A549 (cell line): ENCODE results near the gene BCR. TPM values are rescaled to one million over a fixed set of nuclear protein-coding genes. Genes with fewer than 3 reads are reported as not detected.

Source experiments
- ATAC-seq, 2 experiments: fragments of 200-7000 bp in 1 of 2; fragments of >200 bp in 1 of 2; cut with Nextera tagmentation in 1 of 2; cut with Tn5 transposase in 1 of 2; 3 replicates each; pipeline versions ENCODE4 v1.8.0 to v1.9.1; 2018 to 2020; ENCODE audit warnings: mild to moderate bottlenecking in 1 of 2, moderate library complexity in 1 of 2
- CTCF ChIA-PET: fragments of 300-600 bp; sonication (Branson Sonifier 250); formaldehyde crosslinking; extraction: SDS; loops from one replicate; lab custom pipeline; 2021; ENCODE audit warnings: antibody characterized with exemption, inconsistent platforms; lab: Yijun Ruan, JAX
- POLR2A ChIA-PET: fragments of 350-600 bp; formaldehyde crosslinking; extraction: SDS; loops from one replicate; lab custom pipeline; 2021; ENCODE audit warnings: antibody characterized with exemption, inconsistent platforms; lab: Yijun Ruan, JAX
- DNase-seq, 2 experiments: peaks; one replicate each; pipeline versions ENCODE4 v3.0.0 to v3.0.0-alpha.2; 2011 to 2016; ENCODE audit warnings: low read depth in 1 of 2, low spot score in 1 of 2
- FAIRE-seq: peaks from 2 replicates; lab custom pipeline; 2011; peaks lifted over from hg19 to GRCh38; lab: Jason Lieb, UNC
- H3K27ac ChIP-seq, 2 experiments: fragments of >200 bp; sonication (Bioruptor Twin); formaldehyde crosslinking; 3 replicates each; pipeline ENCODE4 v1.5.1; 2016 to 2017
- H3K4me1 ChIP-seq: fragments of >200 bp; sonication (Bioruptor Twin); formaldehyde crosslinking; 3 replicates; pipeline ENCODE4 v1.6.1; 2016
- H3K4me2 ChIP-seq: fragments of >200 bp; sonication (Bioruptor Twin); formaldehyde crosslinking; 3 replicates; pipeline ENCODE4 v1.6.1; 2016
- H3K4me3 ChIP-seq: fragments of >200 bp; sonication (Bioruptor Twin); formaldehyde crosslinking; 3 replicates; pipeline ENCODE4 v1.5.1; 2016
- H3K9me3 ChIP-seq: fragments of >200 bp; sonication (Bioruptor Twin); formaldehyde crosslinking; 3 replicates; pipeline ENCODE4 v1.6.1; 2016
- ATOH8 ChIP-seq: fragments of 250-450 bp; sonication (Bioruptor Pico); IDR thresholded peaks from 2 replicates; pipeline ENCODE4 v1.5.0; 2020; ENCODE audit warnings: low read depth, mild to moderate bottlenecking, moderate library complexity
- BCL3 ChIP-seq: fragments of >200 bp; sonication (Bioruptor Twin); formaldehyde crosslinking; IDR thresholded peaks from 3 replicates; pipeline ENCODE4 v1.6.1; 2016
- BHLHE40 ChIP-seq: IDR thresholded peaks from 2 replicates; pipeline ENCODE4 v1.6.1; 2012; ENCODE audit warnings: low read depth, low read length, inconsistent platforms
- CBX8 ChIP-seq: fragments of 200-600 bp; sonication (generic); IDR thresholded peaks from 2 replicates; pipeline ENCODE4 v1.6.1; 2016
- CHD2 ChIP-seq: fragments of 150-350 bp; IDR thresholded peaks from 2 replicates; pipeline ENCODE4 v1.6.1; 2014; ENCODE audit warnings: low read length; ENCODE audit not compliant: partially characterized antibody
- E2F6 ChIP-seq: IDR thresholded peaks from 2 replicates; pipeline ENCODE4 v1.6.1; 2012; ENCODE audit warnings: low read depth, borderline replicate concordance
- EHF ChIP-seq: fragments of 250-450 bp; sonication (Bioruptor Pico); IDR thresholded peaks from 2 replicates; pipeline ENCODE4 v1.5.0; 2020; ENCODE audit warnings: mild to moderate bottlenecking
- EHMT2 ChIP-seq: fragments of 200-600 bp; sonication (generic); IDR thresholded peaks from 2 replicates; pipeline ENCODE4 v1.6.1; 2016; ENCODE audit warnings: antibody characterized with exemption, low read depth, mild to moderate bottlenecking, moderate library complexity
- GATA3 ChIP-seq: IDR thresholded peaks from 2 replicates; pipeline ENCODE4 v1.6.1; 2012; ENCODE audit warnings: borderline replicate concordance
- HDAC2 ChIP-seq: fragments of 200-600 bp; sonication (generic); IDR thresholded peaks from 2 replicates; pipeline ENCODE4 v1.6.1; 2016
- HES2 ChIP-seq: fragments of >200 bp; sonication (Bioruptor Twin); formaldehyde crosslinking; IDR thresholded peaks from 2 replicates; pipeline ENCODE4 v1.6.1; 2016
- HMGXB4 ChIP-seq: fragments of 250-450 bp; sonication (Bioruptor Pico); IDR thresholded peaks from 2 replicates; pipeline ENCODE4 v1.5.0; 2021; ENCODE audit warnings: mild to moderate bottlenecking, moderate library complexity, borderline replicate concordance
- HOXA7 ChIP-seq: fragments of 250-450 bp; sonication (Bioruptor Pico); IDR thresholded peaks from 2 replicates; pipeline ENCODE4 v1.5.0; 2020; ENCODE audit warnings: mild to moderate bottlenecking, moderate library complexity
- MAFK ChIP-seq: fragments of 450-650 bp; IDR thresholded peaks from 2 replicates; pipeline ENCODE4 v1.6.1; 2014; ENCODE audit not compliant: partially characterized antibody
- MAX ChIP-seq: IDR thresholded peaks from 2 replicates; pipeline ENCODE4 v1.6.1; 2012
- MAZ ChIP-seq: fragments of 150-350 bp; IDR thresholded peaks from 2 replicates; pipeline ENCODE4 v1.6.1; 2014; ENCODE audit warnings: antibody characterized with exemption, low read depth, low read length, borderline replicate concordance
- MYC ChIP-seq: IDR thresholded peaks from 2 replicates; pipeline ENCODE4 v1.6.1; 2012; ENCODE audit warnings: mild to moderate bottlenecking, inconsistent platforms, low read length, improper control_type of control experiment, borderline replicate concordance
- NFE2L2 ChIP-seq: fragments of 150-350 bp; conservative IDR thresholded peaks from 2 replicates; pipeline ENCODE4 v1.6.1; 2014; ENCODE audit warnings: low read length
- POLR2A ChIP-seq: IDR thresholded peaks from 2 replicates; pipeline ENCODE4 v1.6.1; 2012; ENCODE audit warnings: mild to moderate bottlenecking, low read length
- RARB ChIP-seq: fragments of 250-450 bp; sonication (Bioruptor Pico); IDR thresholded peaks from 2 replicates; pipeline ENCODE4 v1.8.0; 2021; ENCODE audit warnings: mild to moderate bottlenecking, moderate library complexity
- USF2 ChIP-seq: fragments of 450-650 bp; IDR thresholded peaks from 2 replicates; pipeline ENCODE4 v1.6.1; 2014; ENCODE audit warnings: antibody characterized with exemption
- ZC3H11A ChIP-seq: fragments of 450-650 bp; IDR thresholded peaks from 2 replicates; pipeline ENCODE4 v1.6.1; 2014; ENCODE audit warnings: antibody characterized with exemption, mild to moderate bottlenecking
- ZNF302 ChIP-seq: fragments of 250-450 bp; sonication (Bioruptor Pico); IDR thresholded peaks from 2 replicates; pipeline ENCODE4 v1.9.0; 2021; ENCODE audit warnings: inconsistent platforms, mild to moderate bottlenecking, moderate library complexity
- WGBS: methylation state at CpG from one replicate; pipeline ENCODE4 v1.1.6; 2017; ENCODE audit errors: missing lambda C conversion rate; 5-methylcytosine and 5-hydroxymethylcytosine counted together
- polyA plus RNA-seq, 4 experiments: library from polyadenylated mRNA; depleted of rRNA in 3 of 4; stranded (reverse); fragments of >200 nt; fragmentation: RNase III in 1 of 4; extraction: RNeasy Plus Mini Kit Qiagen cat#74134 plus additional on column Dnase treatment in 1 of 4; gene quantifications; 2 replicates in 3 of 4; 3 replicates in 1 of 4; pipeline ENCODE4 v1.2.3, GENCODE V29; 2011 to 2017

Gene BCR
- polyA plus RNA-seq, 2 of the 4 experiments (the other 2 are of a cell fraction) = 14.7 to 16.4 TPM

GRCh38 chr22:23229646-23230045 is 49.3 kb downstream of the BCR start:
- Histone ChIP-seq H3K4me2 (no peak overlapping the region), H3K9me3 (no peaks in the 10 kb centered on the region), H3K4me1 (peaks cover 22% of the 10 kb centered on the region), H3K4me3 (no peak overlapping the region), H3K27ac (no peak overlapping the region)
- FAIRE-seq = no peak
- no peak for ATAC-seq
- CTCF ChIA-PET = interaction anchor here (0.7 to 1.5 kb wide), 4 partner anchors 51 to 61 kb away, joined by 3 to 5 read pairs (median 3); no protein-coding TSS in a partner anchor
- TF ChIP-seq CHD2 (no peak), CBX8 (no peak), BCL3 (no peak), ZC3H11A (no peak), RARB (CRISPR knock-in tag) (no peak), MYC (no peak), BHLHE40 (no peak), HOXA7 (CRISPR knock-in tag) (no peak), ATOH8 (CRISPR knock-in tag) (no peak), MAZ (no peak), POLR2A (no peak), MAX (no peak), E2F6 (no peak), EHF (CRISPR knock-in tag) (no peak)
- DNase-seq = no peak
- WGBS = 100% methylated on average over 4 of the region's 4 CpGs
- POLR2A ChIA-PET = no interaction called here

GRCh38 chr22:23230348-23231068 is 50.2 kb downstream of the BCR start:
- Histone ChIP-seq H3K4me1 (peaks cover 14% of the 10 kb centered on the region), H3K27ac (no peak overlapping the region), H3K4me3 (no peak overlapping the region), H3K9me3 (no peaks in the 10 kb centered on the region), H3K4me2 (no peak overlapping the region)
- ChIA-PET CTCF (interaction anchor here (0.9 kb wide), 1 partner anchor 56 kb away, joined by 3 read pairs; no protein-coding TSS in a partner anchor), POLR2A (no interaction called here)
- ATAC-seq (no peak), FAIRE-seq (no peak), DNase-seq (no peak)
- WGBS = 97% methylated on average over 8 of the region's 10 CpGs
- TF ChIP-seq GATA3 (no peak), HDAC2 (no peak), MAFK (no peak), NFE2L2 (no peak), HES2 (no peak)

- no peaks in the 10 kb centered on the region for H3K9me3 ChIP-seq
- CTCF ChIA-PET = interaction anchor here (1.0 kb wide), 1 partner anchor 19 kb away, joined by 3 read pairs; no protein-coding TSS in a partner anchor
- FAIRE-seq = no peak
- TF ChIP-seq ZNF302 (no peak), EHMT2 (no peak), USF2 (no peak), NFE2L2 (no peak), HMGXB4 (CRISPR knock-in tag) (no peak), MAX (no peak)
Measured at GRCh38 chr22:23231471-23232093, 51.3 kb downstream of the BCR start.

More at GRCh38 chr22:23231471-23232093, 51.3 kb downstream of the BCR start:
- no peak overlapping the region for H3K27ac ChIP-seq
- no peak for DNase-seq
- ATAC-seq = no peak
- 94% methylated on average over 5 of the region's 5 CpGs for WGBS
- peaks cover 3% of the 10 kb centered on the region for H3K4me1 ChIP-seq
- H3K4me3 ChIP-seq = no peak overlapping the region
- H3K4me2 ChIP-seq = no peak overlapping the region
- POLR2A ChIA-PET = no interaction called here
